Breast epithelium (tissue), 4 donors: ENCODE results near the gene ALKBH3. TPM values are rescaled to one million over a fixed set of nuclear protein-coding genes. Genes with fewer than 3 reads are reported as not detected.

Experiments used
- DNase-seq, 2 donors: peaks; one replicate each; pipeline ENCODE4 v3.0.0-alpha.2; 2019; ENCODE audit warnings: low spot score in 2 of 2
- H3K27ac ChIP-seq, 2 donors: fragments of 200-600 bp; sonication (generic) in 1 of 2; one replicate each; pipeline ENCODE4 v1.5.1; 2016 to 2019; ENCODE audit warnings: mild to moderate bottlenecking in 1 of 2
- H3K27me3 ChIP-seq, 2 donors: fragments of 200-600 bp; sonication (generic) in 1 of 2; one replicate each; pipeline versions ENCODE4 v1.5.1 to v1.6.0; 2017 to 2019; ENCODE audit warnings: control low read depth in 1 of 2, mild to moderate bottlenecking in 1 of 2
- H3K36me3 ChIP-seq: fragments of 200-600 bp; one replicate; pipeline ENCODE4 v1.5.1; 2019
- H3K4me1 ChIP-seq, 2 donors: fragments of 200-600 bp; sonication (generic); one replicate each; pipeline ENCODE4 v1.5.1; 2016 to 2019; ENCODE audit warnings: control low read depth in 1 of 2
- H3K4me3 ChIP-seq, 3 donors: fragments of 200-600 bp; sonication (generic); 1 replicate in 2 of 3; 2 replicates in 1 of 3; pipeline ENCODE4 v1.5.1; 2016 to 2019; ENCODE audit warnings: mild to moderate bottlenecking in 3 of 3, moderate library complexity in 2 of 3
- H3K9me3 ChIP-seq, 2 donors: fragments of 200-600 bp; sonication (generic) in 1 of 2; one replicate each; pipeline ENCODE4 v1.5.1; 2016 to 2019; ENCODE audit warnings: control low read depth in 1 of 2
- CTCF ChIP-seq, 3 donors: fragments of 450-650 bp; IDR thresholded peaks; one replicate each; pipeline ENCODE4 v1.5.1; 2016 to 2017; ENCODE audit warnings: antibody characterized with exemption in 3 of 3, mild to moderate bottlenecking in 3 of 3, moderate library complexity in 3 of 3
- POLR2A ChIP-seq: fragments of 450-650 bp; IDR thresholded peaks from one replicate; pipeline ENCODE4 v1.6.1; 2016; ENCODE audit warnings: antibody characterized with exemption, mild to moderate bottlenecking, moderate library complexity
- POLR2AphosphoS5 ChIP-seq, 3 donors: sonication (generic); formaldehyde crosslinking; IDR thresholded peaks; one replicate each; pipeline ENCODE4 v1.6.1; 2017; ENCODE audit warnings: antibody characterized with exemption in 3 of 3
- intact Hi-C: fragments of 100-400 bp; cut with DNase I; formaldehyde crosslinking; loops from one replicate; pipeline ENCODE4 v1.15.1; 2023; ENCODE audit warnings: low total_unique reads
- total RNA-seq, 3 donors: library from RNA; depleted of rRNA; stranded (reverse); fragments of >200 nt; gene quantifications; one replicate each; pipeline ENCODE4 v1.1.0, GENCODE V29; 2016

The ALKBH3 gene
- total RNA-seq, 3 donors from 2014 or later, result 29.0 to 40.7 (median 33.1) TPM

GRCh38 chr11:43924112-43924855, 43.7 kb downstream of the ALKBH3 start:
- H3K27ac ChIP-seq, result peak overlapping the region; percentile 54 to 85
- intact Hi-C loops, result no loop called here
- H3K36me3 ChIP-seq, result no peaks in the 10 kb centered on the region
- no peaks in the 10 kb centered on the region for H3K4me1 ChIP-seq
- no peak overlapping the region for H3K4me3 ChIP-seq
- no peaks in the 10 kb centered on the region for H3K9me3 ChIP-seq
- DNase-seq, result no peak
- TF ChIP-seq POLR2AphosphoS5 (IDR thresholded peaks at IDR 0.05), result no peak
- TF ChIP-seq POLR2A, result no peak
- TF ChIP-seq CTCF (IDR thresholded peaks at IDR 0.05), result no peak
- H3K27me3 ChIP-seq, result no peaks in the 10 kb centered on the region

GRCh38 chr11:43925063-43925931, 44.7 kb downstream of the ALKBH3 start:
- H3K27me3 ChIP-seq, result no peaks in the 10 kb centered on the region
- no peaks in the 10 kb centered on the region for H3K9me3 ChIP-seq
- no peaks in the 10 kb centered on the region for H3K36me3 ChIP-seq
- H3K4me1 ChIP-seq, result no peaks in the 10 kb centered on the region
- DNase-seq, result no peak
- peak overlapping the region in 1 of 2 donors; percentile 32 for H3K27ac ChIP-seq
- no peak overlapping the region for H3K4me3 ChIP-seq
- no peak for TF ChIP-seq CTCF (IDR thresholded peaks at IDR 0.05)
- no peak for TF ChIP-seq POLR2AphosphoS5 (IDR thresholded peaks at IDR 0.05)
- no peak for TF ChIP-seq POLR2A
- intact Hi-C loops, result no loop called here

GRCh38 chr11:43925932-43926505, 45.4 kb downstream of the ALKBH3 start:
- DNase-seq, result no peak
- H3K4me1 ChIP-seq, result no peaks in the 10 kb centered on the region
- H3K4me3 ChIP-seq, result no peak overlapping the region
- H3K27ac ChIP-seq, result peak overlapping the region in 1 of 2 donors; percentile 32
- no peaks in the 10 kb centered on the region for H3K9me3 ChIP-seq
- H3K27me3 ChIP-seq, result no peaks in the 10 kb centered on the region
- intact Hi-C loops, result no loop called here
- TF ChIP-seq POLR2AphosphoS5 (IDR thresholded peaks at IDR 0.05) (no peak), CTCF (IDR thresholded peaks at IDR 0.05) (no peak), POLR2A (no peak)
- no peaks in the 10 kb centered on the region for H3K36me3 ChIP-seq

GRCh38 chr11:43927070-43927469, 46.4 kb downstream of the ALKBH3 start:
- H3K36me3 ChIP-seq, result no peaks in the 10 kb centered on the region
- H3K4me3 ChIP-seq, result no peak overlapping the region
- no peaks in the 10 kb centered on the region for H3K27me3 ChIP-seq
- no peaks in the 10 kb centered on the region for H3K4me1 ChIP-seq
- H3K9me3 ChIP-seq, result no peaks in the 10 kb centered on the region
- intact Hi-C loops, result no loop called here
- H3K27ac ChIP-seq, result no peak overlapping the region
- no peak for TF ChIP-seq CTCF (IDR thresholded peaks at IDR 0.05)
- no peak for TF ChIP-seq POLR2A
- TF ChIP-seq POLR2AphosphoS5 (IDR thresholded peaks at IDR 0.05), result no peak
- no peak for DNase-seq
